HG03439 (cell line): ENCODE data around the gene MAP2K1.
"Not testable (repeated sequence)": the region's sequence is repeated elsewhere in the genome, so short reads cannot be mapped to it uniquely, and the experiment has no call there.

Experiments used
- ATAC-seq: cut with Tn5 transposase; IDR thresholded peaks from one replicate; pipeline ENCODE4 v1.9.1; 2021; ENCODE audit warnings: mild to moderate bottlenecking, moderate library complexity; ENCODE audit not compliant: unreplicated experiment

Gene MAP2K1

DNA sequence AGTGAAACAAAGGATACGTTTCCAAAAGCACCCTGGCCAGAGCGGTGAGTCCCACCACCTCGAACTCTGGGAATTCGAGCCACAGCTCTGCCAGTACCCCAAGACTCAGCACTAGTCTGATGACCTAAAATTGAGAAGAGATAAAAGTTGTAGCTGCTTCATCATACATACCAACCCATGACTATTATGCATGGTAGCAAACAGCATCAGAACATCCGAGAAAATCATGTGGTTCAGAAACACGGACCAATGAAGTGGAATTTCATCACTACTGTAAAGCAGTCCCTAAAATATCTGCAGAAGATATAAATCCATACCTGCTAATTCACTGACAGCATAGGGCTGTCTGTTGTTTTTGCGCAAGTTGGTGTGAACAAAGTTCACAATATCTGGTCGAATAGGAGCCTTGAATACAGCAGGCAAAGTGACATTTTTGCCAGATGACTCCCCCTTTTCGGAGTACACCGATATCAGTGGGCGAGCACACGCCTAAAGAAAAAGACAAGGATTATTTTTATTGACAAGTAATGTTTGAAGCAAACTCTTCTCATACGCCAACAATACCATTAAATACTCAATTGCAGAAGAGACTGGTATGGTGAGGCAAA is 116.4 kb downstream of the MAP2K1 start:
- ATAC-seq: not testable (repeated sequence)

DNA sequence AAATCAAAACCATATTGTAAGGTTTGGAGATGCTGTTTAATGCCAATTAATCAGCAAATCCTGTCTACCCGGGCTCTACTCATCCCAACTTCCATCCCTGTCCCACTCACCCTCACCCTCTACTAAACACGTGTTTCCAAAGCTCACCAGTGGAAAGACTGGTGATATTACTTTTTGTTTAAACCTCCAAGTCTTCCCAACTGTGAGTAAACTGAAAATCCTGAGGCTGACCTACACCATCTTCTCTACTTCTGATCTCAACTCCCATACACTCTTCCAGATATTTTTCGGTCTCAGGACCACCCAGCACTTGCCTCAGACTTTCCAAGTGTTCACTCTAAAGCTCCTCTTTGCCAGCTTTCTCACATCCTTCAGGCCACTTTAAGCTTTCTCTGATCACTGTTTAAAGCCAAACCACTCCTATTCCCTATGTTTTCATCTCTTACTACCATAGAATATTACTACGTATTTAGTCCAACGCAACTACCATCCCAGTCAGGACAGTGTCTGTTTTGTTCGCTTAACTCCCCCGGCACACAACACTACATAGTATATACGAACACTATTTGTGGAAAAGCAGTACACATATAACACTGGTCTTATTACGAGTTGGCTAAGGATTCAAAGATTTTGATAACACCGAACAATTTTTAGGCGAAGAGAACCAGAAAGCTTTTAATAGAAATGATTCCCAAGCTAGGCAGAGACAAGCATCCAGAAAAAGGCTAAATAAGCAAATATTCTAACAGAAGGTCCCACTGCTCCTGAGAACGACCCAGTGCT is 117.3 kb downstream of the MAP2K1 start:
- ATAC-seq: no peak

DNA sequence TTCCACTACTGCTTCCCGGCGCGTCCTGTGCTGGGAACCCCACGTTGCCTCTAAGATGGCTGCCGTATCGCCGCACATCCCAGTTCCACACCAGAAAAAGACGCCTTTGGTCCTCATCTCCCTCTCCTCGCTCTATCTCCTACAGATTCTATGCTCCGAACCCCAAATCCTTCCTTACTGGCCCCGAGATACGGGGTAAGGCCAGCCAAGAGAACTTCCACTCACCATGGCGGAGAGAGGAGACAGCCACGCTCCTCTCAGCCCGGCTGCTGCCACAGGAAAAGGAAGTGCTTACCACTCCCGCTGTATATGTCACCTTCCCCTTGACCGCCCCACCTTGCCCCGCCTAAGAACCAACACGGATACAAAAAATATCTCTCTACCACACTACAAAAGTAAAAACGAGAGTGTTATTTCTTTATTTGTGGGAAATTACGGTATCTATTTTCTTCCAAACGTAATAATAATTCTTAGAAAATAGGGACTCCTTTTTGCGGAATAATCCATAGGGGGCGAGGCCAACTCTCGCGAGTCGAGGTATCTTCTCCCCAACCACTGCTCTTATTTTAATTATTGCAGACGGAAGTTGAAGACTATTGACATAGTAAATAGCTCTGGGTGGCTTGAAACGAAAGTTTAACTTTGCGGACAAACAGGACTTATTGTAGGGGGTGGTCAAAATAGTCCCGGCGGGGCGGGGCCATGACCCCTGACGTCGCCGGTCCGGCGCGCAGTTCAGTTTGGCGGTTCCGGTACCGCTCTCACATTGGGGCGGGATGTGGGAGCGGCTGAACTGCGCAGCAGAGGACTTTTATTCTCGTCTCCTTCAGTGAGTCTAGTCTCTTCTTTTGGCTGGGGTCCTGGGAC is 118.1 kb downstream of the MAP2K1 start, which contains the start of the genes RPL4 and ZWILCH:
TSS of gene RPL4 (minus strand) at position 293 of the 867 bp plus-strand sequence. CDS start at position 228, 65 bp downstream.
TSS of gene ZWILCH (plus strand) at position 764 of the 867 bp plus-strand sequence. CDS start at position 777, 13 bp downstream.
- ATAC-seq: peak; percentile 73

DNA sequence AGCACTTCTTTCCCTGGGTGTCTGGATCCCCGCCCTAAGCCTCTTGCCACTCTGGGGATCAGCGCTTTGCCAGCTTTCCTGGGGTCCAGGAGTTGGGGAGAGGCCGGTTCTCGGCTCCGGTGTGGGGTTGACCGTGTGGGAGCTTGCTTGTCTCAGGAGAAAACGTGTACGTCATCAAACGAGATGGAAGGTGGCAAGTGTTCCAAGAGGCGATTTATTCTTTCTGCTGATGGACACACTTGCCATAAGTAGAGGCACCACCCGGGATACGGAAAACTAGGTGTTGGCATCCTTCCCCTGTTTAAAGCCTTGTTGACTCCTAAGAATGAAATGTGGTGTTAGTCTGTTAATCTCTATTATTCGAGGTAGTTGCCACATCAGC is 118.7 kb downstream of the MAP2K1 start:
- peak; percentile 19 for ATAC-seq

DNA sequence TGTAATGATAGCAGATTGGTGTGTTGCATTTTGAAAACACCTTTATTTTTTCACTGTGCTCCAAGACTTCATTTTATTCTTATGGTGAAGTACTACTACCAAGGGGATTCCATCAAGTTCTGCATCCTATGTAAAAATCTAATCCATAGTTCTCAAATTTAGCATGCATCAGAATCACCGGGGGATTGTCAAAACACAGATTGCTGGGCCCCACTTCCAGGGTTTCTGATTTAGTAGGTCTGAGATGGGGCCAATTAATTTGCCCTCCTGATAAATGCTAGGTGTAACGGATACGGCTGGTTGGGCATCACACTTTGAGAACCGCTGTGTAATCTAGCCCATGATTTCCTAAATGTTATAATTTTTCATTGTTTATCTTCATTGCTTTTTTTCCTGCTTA is 119.1 kb downstream of the MAP2K1 start:
- no peak for ATAC-seq

DNA sequence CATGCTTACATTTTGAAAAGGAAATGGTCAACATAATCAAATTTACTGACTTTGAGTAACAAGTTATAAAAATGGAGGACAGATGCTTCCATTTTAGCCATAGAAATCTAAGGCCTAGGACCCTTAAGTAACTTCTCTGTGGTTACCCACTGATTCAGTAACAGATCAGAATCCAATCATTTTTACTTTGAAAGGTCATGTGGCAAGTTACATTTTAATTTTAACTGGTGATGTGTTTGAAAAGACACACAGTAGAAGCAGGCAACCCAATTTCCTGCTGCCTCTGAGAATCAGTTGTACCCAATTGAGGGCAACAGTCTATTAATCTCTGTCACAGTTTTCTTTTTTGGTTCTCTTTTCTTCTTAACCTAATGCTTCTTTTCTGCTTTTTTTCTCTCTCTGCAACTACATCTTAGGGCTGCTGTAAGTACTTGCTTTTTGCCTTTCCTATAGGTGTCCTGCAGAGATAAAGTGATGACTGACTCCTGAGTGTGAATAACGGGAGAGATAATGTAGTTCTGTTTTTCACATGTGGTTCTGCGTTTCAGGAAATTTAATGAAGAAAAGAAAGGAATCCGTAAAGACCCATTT is 121.7 kb downstream of the MAP2K1 start:
- no peak for ATAC-seq

DNA sequence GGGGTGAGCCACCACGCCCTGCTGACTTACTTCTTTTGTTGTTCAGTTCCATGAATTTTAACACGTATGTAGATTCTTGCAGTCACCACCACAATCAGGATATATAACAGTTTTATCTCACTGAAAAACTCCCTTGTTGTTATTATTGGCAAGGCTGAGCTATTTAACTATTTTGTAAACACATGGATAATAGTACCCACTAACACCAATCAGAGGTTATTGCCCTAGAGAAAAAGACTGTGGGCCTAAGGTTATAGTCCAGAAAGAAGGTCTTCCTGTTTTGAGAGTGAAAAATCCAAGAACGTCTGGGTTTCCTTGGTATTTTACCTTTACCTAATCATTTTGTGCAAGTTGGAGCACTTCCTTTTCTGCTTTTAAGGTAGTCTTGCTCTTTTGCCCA is 127.9 kb downstream of the MAP2K1 start:
- no peak for ATAC-seq

DNA sequence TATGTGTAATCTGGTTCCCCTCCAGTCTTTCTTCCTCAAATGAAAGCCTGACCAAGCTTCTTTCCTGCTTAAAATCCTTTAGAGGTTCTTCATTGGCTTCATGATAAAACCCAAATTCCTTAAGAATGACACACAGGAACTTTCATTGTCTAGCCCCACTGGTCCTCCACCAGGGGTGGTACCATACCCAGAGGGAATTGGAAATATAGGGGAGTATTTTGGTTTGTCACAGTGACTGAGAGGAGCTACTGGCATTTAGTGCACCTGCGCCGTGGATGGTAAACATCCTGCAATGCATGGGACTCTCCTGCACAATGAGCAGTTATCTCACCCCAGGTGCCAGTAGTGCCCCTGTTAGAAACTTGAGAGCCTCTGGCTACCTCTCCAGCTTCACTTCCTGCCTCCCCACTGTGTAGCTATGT is 129.2 kb downstream of the MAP2K1 start:
- no peak for ATAC-seq

DNA sequence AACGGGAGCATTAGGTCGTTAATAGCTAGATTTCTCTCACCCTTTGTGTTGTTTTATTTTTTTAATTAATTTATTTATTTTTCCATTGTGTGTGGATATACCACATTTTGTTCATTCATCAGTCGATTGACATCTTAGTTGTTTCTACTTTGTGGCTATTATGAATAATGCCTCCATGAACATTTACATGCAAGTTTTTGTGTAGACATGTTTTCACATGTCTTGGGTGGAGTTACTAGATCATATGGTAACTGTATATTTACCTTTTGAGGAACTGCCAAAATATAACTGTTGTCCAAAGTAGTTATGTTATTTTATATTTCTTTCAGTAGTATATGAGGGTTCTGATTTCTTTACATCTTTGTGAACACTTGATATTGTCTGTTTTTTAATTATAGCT is 137.2 kb downstream of the MAP2K1 start:
- ATAC-seq: no peak

DNA sequence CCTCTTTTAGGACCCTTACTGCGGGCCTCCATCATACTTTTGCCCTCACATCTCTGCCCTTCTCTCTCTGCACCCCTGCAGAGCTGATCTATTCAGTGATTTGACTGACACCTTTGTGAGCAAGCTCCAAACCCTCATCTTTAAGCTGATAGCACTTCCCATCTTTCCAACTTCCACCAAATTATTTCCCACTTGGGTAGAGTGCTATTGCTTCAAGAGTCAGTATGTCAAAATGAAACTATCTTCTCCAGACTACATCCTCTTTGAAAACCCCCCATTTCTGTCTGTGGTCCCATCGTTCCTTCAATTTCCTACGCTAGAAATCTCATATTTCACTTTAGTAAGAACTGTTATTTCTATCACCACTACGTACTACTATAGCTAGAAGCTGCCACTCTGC is 138.1 kb downstream of the MAP2K1 start:
- ATAC-seq: no peak

DNA sequence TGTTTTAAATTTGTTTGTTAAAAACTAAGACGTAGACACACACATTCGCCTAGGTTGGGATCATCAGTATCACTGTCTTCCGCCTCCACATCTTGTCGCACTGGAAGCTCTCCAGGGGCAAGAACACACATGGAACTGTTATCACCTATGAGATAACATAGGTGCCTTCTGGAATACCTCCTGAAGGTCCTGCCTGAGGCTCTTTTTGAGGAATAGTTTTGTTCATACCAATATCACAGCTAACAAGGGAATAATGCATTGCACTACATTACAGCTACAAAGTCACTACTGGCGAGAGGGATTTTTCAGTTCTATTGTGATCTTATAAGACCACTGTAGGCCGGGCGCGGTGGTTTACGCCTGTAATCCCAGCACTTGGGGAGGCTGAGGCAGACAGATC is 148.3 kb downstream of the MAP2K1 start:
- ATAC-seq: no peak
